HEK293 (cell line): ENCODE results near the gene F5.

Experiments
- CTCF ChIP-seq: fragments of 450-650 bp; formaldehyde crosslinking; IDR thresholded peaks from 2 replicates; pipeline ENCODE4 v1.5.1; 2016; ENCODE audit warnings: missing biosample characterization, missing genetic modification characterization
- FEZF1 ChIP-seq: fragments of 450-650 bp; formaldehyde crosslinking; IDR thresholded peaks from 2 replicates; pipeline ENCODE4 v1.5.1; 2016; ENCODE audit warnings: missing biosample characterization, missing genetic modification characterization
- GLI4 ChIP-seq: fragments of 450-650 bp; formaldehyde crosslinking; IDR thresholded peaks from 2 replicates; pipeline ENCODE4 v1.5.1; 2016; ENCODE audit warnings: missing biosample characterization, missing genetic modification characterization
- KLF16 ChIP-seq: fragments of 450-650 bp; formaldehyde crosslinking; IDR thresholded peaks from 2 replicates; pipeline ENCODE4 v1.5.1; 2017; ENCODE audit warnings: missing biosample characterization, missing genetic modification characterization
- SALL2 ChIP-seq: fragments of 450-650 bp; formaldehyde crosslinking; IDR thresholded peaks from 2 replicates; pipeline ENCODE4 v1.5.0; 2017; ENCODE audit warnings: missing biosample characterization, mild to moderate bottlenecking, missing genetic modification characterization, borderline replicate concordance
- TRIM28 ChIP-seq: IDR thresholded peaks from 2 replicates; pipeline ENCODE4 v1.6.1; 2011; ENCODE audit warnings: low read length, control low read depth, borderline replicate concordance
- ZBTB49 ChIP-seq: fragments of 450-650 bp; formaldehyde crosslinking; IDR thresholded peaks from 2 replicates; pipeline ENCODE4 v1.5.1; 2016; ENCODE audit warnings: missing biosample characterization, missing genetic modification characterization, low read depth
- ZFP3 ChIP-seq: fragments of 450-650 bp; formaldehyde crosslinking; IDR thresholded peaks from 2 replicates; pipeline ENCODE4 v1.5.1; 2016; ENCODE audit warnings: low read depth, missing biosample characterization, missing genetic modification characterization
- ZNF121 ChIP-seq: fragments of 450-650 bp; formaldehyde crosslinking; IDR thresholded peaks from 2 replicates; pipeline ENCODE4 v1.5.1; 2016; ENCODE audit warnings: missing biosample characterization, missing genetic modification characterization
- ZNF2 ChIP-seq: fragments of 450-650 bp; formaldehyde crosslinking; IDR thresholded peaks from 2 replicates; pipeline ENCODE4 v1.5.1; 2016; ENCODE audit warnings: missing biosample characterization, missing genetic modification characterization
- ZNF274 ChIP-seq, 2 experiments: fragments of 200-500 bp in 1 of 2; fragments of 450-650 bp in 1 of 2; sonication (Bioruptor generic) in 1 of 2; formaldehyde crosslinking in 1 of 2; IDR thresholded peaks; 2 replicates each; pipeline versions ENCODE4 v1.5.1 to v1.6.1; 2014 to 2016; ENCODE audit warnings: borderline replicate concordance in 1 of 2, inconsistent platforms in 1 of 2, low read length in 1 of 2, missing biosample characterization in 1 of 2, missing genetic modification characterization in 1 of 2
- ZNF549 ChIP-seq: fragments of 450-650 bp; IDR thresholded peaks from 2 replicates; pipeline ENCODE4 v1.5.1; 2018; ENCODE audit warnings: missing biosample characterization, missing genetic modification characterization, mild to moderate bottlenecking, inconsistent platforms, moderate library complexity
- ZNF560 ChIP-seq: fragments of 450-650 bp; formaldehyde crosslinking; IDR thresholded peaks from 2 replicates; pipeline ENCODE4 v1.5.1; 2017; ENCODE audit warnings: missing biosample characterization, missing genetic modification characterization, borderline replicate concordance
- ZNF639 ChIP-seq: fragments of 450-650 bp; formaldehyde crosslinking; IDR thresholded peaks from 2 replicates; pipeline ENCODE4 v1.5.1; 2016; ENCODE audit warnings: missing biosample characterization, missing genetic modification characterization

- TF ChIP-seq CTCF (tag by site-specific recombination) (no peak), ZNF2 (tag by site-specific recombination) (no peak), ZNF274 (IDR thresholded peaks at IDR 0.05; ENCODE audit: low read length) (no peak), ZNF274 (tag by site-specific recombination; IDR thresholded peaks at IDR 0.05; ENCODE audit: borderline replicate concordance) (no peak), ZBTB49 (tag by site-specific recombination) (no peak), ZFP3 (tag by site-specific recombination) (no peak), SALL2 (tag by site-specific recombination) (no peak), TRIM28 (no peak), ZNF121 (tag by site-specific recombination) (no peak), ZNF560 (tag by site-specific recombination) (no peak), FEZF1 (tag by site-specific recombination) (no peak), ZNF549 (no peak), ZNF639 (tag by site-specific recombination) (no peak), KLF16 (tag by site-specific recombination) (no peak), GLI4 (tag by site-specific recombination) (no peak)
Measured at GRCh38 chr1:169574336-169574735, 11.9 kb downstream of the F5 start.
